HepG2 (cell line): ENCODE results near the gene EIF5. TPM values are rescaled to one million over a fixed set of nuclear protein-coding genes. Genes with fewer than 3 reads are reported as not detected.

Source experiments
- BCL6 ChIP-seq: IDR thresholded peaks from 2 replicates; pipeline ENCODE4 v1.6.1; 2016; ENCODE audit warnings: missing genetic modification reagents, missing compliant biosample characterization
- ELF3 ChIP-seq: IDR thresholded peaks from 2 replicates; pipeline ENCODE4 v1.6.1; 2016; ENCODE audit warnings: missing genetic modification reagents, missing compliant biosample characterization
- FOSL2 ChIP-seq: sonication (generic); formaldehyde crosslinking; IDR thresholded peaks from 2 replicates; pipeline ENCODE4 v1.4.0; 2020; ENCODE audit warnings: missing genetic modification reagents
- FOXA3 ChIP-seq: IDR thresholded peaks from 2 replicates; pipeline ENCODE4 v1.6.1; 2016; ENCODE audit warnings: missing genetic modification reagents, missing compliant biosample characterization
- GATAD2A ChIP-seq: IDR thresholded peaks from 2 replicates; pipeline ENCODE4 v1.6.1; 2016
- HMGA1 ChIP-seq: sonication (generic); formaldehyde crosslinking; conservative IDR thresholded peaks from 2 replicates; pipeline ENCODE4 v1.4.0; 2020; ENCODE audit warnings: missing genetic modification reagents
- HNRNPLL ChIP-seq: fragments of 200-400 bp; formaldehyde crosslinking; IDR thresholded peaks from 2 replicates; pipeline ENCODE4 v1.6.1; 2017; ENCODE audit warnings: mild to moderate bottlenecking, low read depth, low read length; ENCODE audit not compliant: poor library complexity, severe bottlenecking
- KMT2B ChIP-seq: IDR thresholded peaks from 2 replicates; pipeline ENCODE4 v1.6.1; 2016; ENCODE audit warnings: missing genetic modification reagents, missing compliant biosample characterization
- MEF2D ChIP-seq: sonication (generic); formaldehyde crosslinking; IDR thresholded peaks from 2 replicates; pipeline ENCODE4 v1.5.1; 2020; ENCODE audit warnings: mild to moderate bottlenecking, missing genetic modification reagents
- MEIS2 ChIP-seq: sonication (generic); formaldehyde crosslinking; IDR thresholded peaks from 2 replicates; pipeline ENCODE4 v1.9.0; 2021; ENCODE audit warnings: mild to moderate bottlenecking, missing genetic modification reagents
- MIXL1 ChIP-seq: IDR thresholded peaks from 2 replicates; pipeline ENCODE4 v1.6.1; 2016
- NFATC3 ChIP-seq: sonication (generic); formaldehyde crosslinking; IDR thresholded peaks from 2 replicates; pipeline ENCODE4 v1.5.1; 2020; ENCODE audit warnings: mild to moderate bottlenecking, missing genetic modification reagents
- NR1H2 ChIP-seq: sonication (generic); formaldehyde crosslinking; IDR thresholded peaks from 2 replicates; pipeline ENCODE4 v1.8.1; 2022; ENCODE audit warnings: low read depth, missing genetic modification reagents, borderline replicate concordance
- REL ChIP-seq: sonication (generic); formaldehyde crosslinking; conservative IDR thresholded peaks from 2 replicates; pipeline ENCODE4 v1.8.0; 2022; ENCODE audit warnings: mild to moderate bottlenecking, missing genetic modification reagents, moderate library complexity
- SIN3A ChIP-seq: IDR thresholded peaks from 2 replicates; pipeline ENCODE4 v1.6.1; 2011; ENCODE audit warnings: low read depth, mild to moderate bottlenecking, control low read depth, low read length, borderline replicate concordance
- SMAD9 ChIP-seq: sonication (generic); formaldehyde crosslinking; IDR thresholded peaks from 2 replicates; pipeline ENCODE4 v1.5.1; 2020; ENCODE audit warnings: mild to moderate bottlenecking, missing genetic modification reagents
- ZBTB1 ChIP-seq: sonication (generic); formaldehyde crosslinking; IDR thresholded peaks from 2 replicates; pipeline ENCODE4 v1.4.0; 2020; ENCODE audit warnings: missing genetic modification reagents, borderline replicate concordance
- ZBTB20 ChIP-seq: sonication (generic); formaldehyde crosslinking; IDR thresholded peaks from 2 replicates; pipeline ENCODE4 v1.8.1; 2023; ENCODE audit warnings: missing genetic modification reagents, low read depth, mild to moderate bottlenecking, borderline replicate concordance
- ZFP62 ChIP-seq: sonication (generic); formaldehyde crosslinking; IDR thresholded peaks from 2 replicates; pipeline ENCODE4 v1.4.0; 2020; ENCODE audit warnings: missing genetic modification reagents
- ZKSCAN5 ChIP-seq: sonication (generic); formaldehyde crosslinking; IDR thresholded peaks from 2 replicates; pipeline ENCODE4 v1.5.1; 2020; ENCODE audit warnings: mild to moderate bottlenecking, missing genetic modification reagents
- ZNF292 ChIP-seq: sonication (generic); formaldehyde crosslinking; IDR thresholded peaks from 2 replicates; pipeline ENCODE4 v1.8.1; 2022; ENCODE audit warnings: mild to moderate bottlenecking, low read depth, missing genetic modification reagents, borderline replicate concordance
- ZNF431 ChIP-seq: sonication (generic); formaldehyde crosslinking; IDR thresholded peaks from 2 replicates; pipeline ENCODE4 v1.9.0; 2022; ENCODE audit warnings: missing genetic modification reagents, low read depth, mild to moderate bottlenecking, borderline replicate concordance
- ZNF558 ChIP-seq: sonication (generic); formaldehyde crosslinking; IDR thresholded peaks from 2 replicates; pipeline ENCODE4 v1.9.0; 2022; ENCODE audit warnings: mild to moderate bottlenecking, missing genetic modification reagents, borderline replicate concordance
- ZNF629 ChIP-seq: sonication (generic); formaldehyde crosslinking; conservative IDR thresholded peaks from 2 replicates; pipeline ENCODE4 v1.5.0; 2020; ENCODE audit warnings: missing genetic modification reagents
- ZNF678 ChIP-seq: sonication (generic); formaldehyde crosslinking; IDR thresholded peaks from 2 replicates; pipeline ENCODE4 v1.4.0; 2020; ENCODE audit warnings: mild to moderate bottlenecking, missing genetic modification reagents
- polyA plus RNA-seq, 8 experiments: library from polyadenylated mRNA; depleted of rRNA in 3 of 8; stranded (reverse) in 7 of 8; unstranded in 1 of 8; fragments of >200 nt; fragmentation: Illumina TruSeq in 4 of 8; extraction: Trizol in 4 of 8; gene quantifications; 2 replicates each; pipeline versions ENCODE4 v1.2.1 to v1.2.3, GENCODE V29; 2011 to 2016; ENCODE audit warnings: low read depth in 4 of 8, missing spikeins in 1 of 8, mixed read lengths in 1 of 8; ENCODE audit not compliant: insufficient read depth in 1 of 8
- total RNA-seq, 5 experiments: library from RNA; depleted of rRNA; stranded (reverse); fragments of >200 nt; fragmentation: Illumina TruSeq; extraction: Trizol; gene quantifications; 2 replicates each; pipeline ENCODE4 v1.2.3, GENCODE V29; 2016; ENCODE audit warnings: low read depth in 1 of 5
- TF ChIP-seq, protein P1 (sequence below): IDR thresholded peaks from 2 replicates; pipeline ENCODE4 v1.6.1; 2016; ENCODE audit warnings: mild to moderate bottlenecking
- TF ChIP-seq, protein P2 (sequence below): sonication (generic); formaldehyde crosslinking; IDR thresholded peaks from 2 replicates; pipeline ENCODE4 v1.4.0; 2020; ENCODE audit warnings: missing genetic modification reagents, mild to moderate bottlenecking, borderline replicate concordance

EIF5 gene
- total and polyA plus RNA-seq, 2 of the 13 experiments (the other 11 are each of a cell fraction or from before 2014, with no cell fraction given): 189 to 281 TPM

DNA sequence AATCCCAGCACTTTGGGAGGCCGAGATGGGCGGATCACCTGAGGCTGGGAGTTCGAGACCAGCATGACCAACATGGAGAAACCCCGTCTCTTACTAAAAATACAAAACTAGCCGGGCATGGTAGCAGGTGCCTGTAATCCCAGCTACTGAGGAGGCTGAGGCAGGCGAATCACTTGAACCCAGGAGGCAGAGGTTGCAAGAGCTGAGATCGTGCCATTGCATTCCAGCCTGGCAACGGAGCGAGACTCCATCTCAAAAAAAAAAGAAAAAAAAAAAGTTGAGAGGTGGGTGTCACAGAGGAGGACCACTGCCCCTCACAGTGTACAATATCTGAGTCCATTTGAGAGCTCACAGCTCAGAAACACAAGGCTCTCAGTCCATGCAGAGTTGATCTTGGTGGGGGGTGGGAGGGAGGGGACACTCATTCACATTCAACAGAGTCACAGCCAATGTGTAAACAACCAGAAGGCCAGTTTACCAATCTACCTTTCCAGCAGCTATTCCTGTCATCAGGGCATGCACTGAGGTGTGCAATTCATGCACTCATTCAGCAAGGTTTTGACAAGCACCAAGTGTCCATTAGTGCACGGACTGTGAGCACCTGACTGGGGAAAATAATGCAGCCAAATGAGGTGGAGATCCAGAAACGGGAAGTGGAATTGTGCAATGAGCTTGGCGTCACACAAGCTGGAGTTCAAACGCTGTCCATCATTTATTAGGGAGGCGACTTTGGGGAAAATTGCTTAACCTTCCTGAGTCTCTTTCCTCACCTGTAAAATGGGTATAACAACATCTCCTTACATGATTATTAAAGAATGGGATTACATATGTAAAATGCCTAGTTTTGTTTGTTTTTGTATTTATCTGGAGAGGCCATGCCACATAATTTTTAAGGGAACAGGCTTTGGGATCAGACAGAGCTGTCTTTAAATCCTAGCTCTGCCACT, 4.4 kb upstream of the EIF5 start (continued):
- TF ChIP-seq ZNF678 (CRISPR knock-in tag) (no peak), FOXA3 (CRISPR knock-in tag) (peak; percentile 75), KMT2B (CRISPR knock-in tag) (no peak), REL (CRISPR knock-in tag) (no peak), ZBTB1 (CRISPR knock-in tag) (no peak), GATAD2A (CRISPR knock-in tag) (peak; percentile 36), ZNF629 (CRISPR knock-in tag) (peak; percentile 97), ZNF431 (no peak), MEF2D (CRISPR knock-in tag) (no peak), FOSL2 (CRISPR knock-in tag) (peak; percentile 32; the same call in 1 of the 2 replicates), ELF3 (peak; percentile 32; the same call in 1 of the 2 replicates), BCL6 (peak; percentile 30; the same call in 1 of the 2 replicates), SIN3A (no peak), NR1H2 (CRISPR knock-in tag) (no peak), NFATC3 (CRISPR knock-in tag) (no peak), ZNF558 (no peak), ZKSCAN5 (CRISPR knock-in tag) (no peak), HMGA1 (CRISPR knock-in tag) (no peak), ZBTB20 (no peak), MIXL1 (CRISPR knock-in tag) (0 out of 2 replicates have a peak, but pooled peaks have one; percentile 17), SMAD9 (CRISPR knock-in tag) (no peak), MEIS2 (CRISPR knock-in tag) (0 out of 2 replicates have a peak, but pooled peaks have one; percentile 27), HNRNPLL (no peak), ZNF292 (CRISPR knock-in tag) (no peak), ZFP62 (no peak)
- TF ChIP-seq, protein P1, sequence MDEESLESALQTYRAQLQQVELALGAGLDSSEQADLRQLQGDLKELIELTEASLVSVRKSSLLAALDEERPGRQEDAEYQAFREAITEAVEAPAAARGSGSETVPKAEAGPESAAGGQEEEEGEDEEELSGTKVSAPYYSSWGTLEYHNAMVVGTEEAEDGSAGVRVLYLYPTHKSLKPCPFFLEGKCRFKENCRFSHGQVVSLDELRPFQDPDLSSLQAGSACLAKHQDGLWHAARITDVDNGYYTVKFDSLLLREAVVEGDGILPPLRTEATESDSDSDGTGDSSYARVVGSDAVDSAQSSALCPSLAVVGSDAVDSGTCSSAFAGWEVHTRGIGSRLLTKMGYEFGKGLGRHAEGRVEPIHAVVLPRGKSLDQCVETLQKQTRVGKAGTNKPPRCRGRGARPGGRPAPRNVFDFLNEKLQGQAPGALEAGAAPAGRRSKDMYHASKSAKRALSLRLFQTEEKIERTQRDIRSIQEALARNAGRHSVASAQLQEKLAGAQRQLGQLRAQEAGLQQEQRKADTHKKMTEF (CRISPR knock-in tag): peak; percentile 27; the same call in 1 of the 2 replicates
- TF ChIP-seq, protein P2, sequence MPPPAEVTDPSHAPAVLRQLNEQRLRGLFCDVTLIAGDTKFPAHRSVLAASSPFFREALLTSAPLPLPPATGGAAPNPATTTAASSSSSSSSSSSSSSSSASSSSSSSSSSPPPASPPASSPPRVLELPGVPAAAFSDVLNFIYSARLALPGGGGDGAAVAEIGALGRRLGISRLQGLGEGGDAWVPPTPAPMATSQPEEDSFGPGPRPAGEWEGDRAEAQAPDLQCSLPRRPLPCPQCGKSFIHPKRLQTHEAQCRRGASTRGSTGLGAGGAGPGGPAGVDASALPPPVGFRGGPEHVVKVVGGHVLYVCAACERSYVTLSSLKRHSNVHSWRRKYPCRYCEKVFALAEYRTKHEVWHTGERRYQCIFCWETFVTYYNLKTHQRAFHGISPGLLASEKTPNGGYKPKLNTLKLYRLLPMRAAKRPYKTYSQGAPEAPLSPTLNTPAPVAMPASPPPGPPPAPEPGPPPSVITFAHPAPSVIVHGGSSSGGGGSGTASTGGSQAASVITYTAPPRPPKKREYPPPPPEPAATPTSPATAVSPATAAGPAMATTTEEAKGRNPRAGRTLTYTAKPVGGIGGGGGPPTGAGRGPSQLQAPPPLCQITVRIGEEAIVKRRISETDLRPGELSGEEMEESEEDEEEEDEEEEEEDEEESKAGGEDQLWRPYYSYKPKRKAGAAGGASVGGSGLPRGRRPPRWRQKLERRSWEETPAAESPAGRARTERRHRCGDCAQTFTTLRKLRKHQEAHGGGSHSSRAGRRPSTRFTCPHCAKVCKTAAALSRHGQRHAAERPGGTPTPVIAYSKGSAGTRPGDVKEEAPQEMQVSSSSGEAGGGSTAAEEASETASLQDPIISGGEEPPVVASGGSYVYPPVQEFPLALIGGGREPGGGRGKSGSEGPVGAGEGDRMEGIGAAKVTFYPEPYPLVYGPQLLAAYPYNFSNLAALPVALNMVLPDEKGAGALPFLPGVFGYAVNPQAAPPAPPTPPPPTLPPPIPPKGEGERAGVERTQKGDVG (CRISPR knock-in tag): no peak
